Vagina (tissue), 2 donors: ENCODE data around the gene EOLA1. TPM values are rescaled to one million over a fixed set of nuclear protein-coding genes. Genes with fewer than 3 reads are reported as not detected.
"Not testable (repeated sequence)": the region's sequence is repeated elsewhere in the genome, so short reads cannot be mapped to it uniquely, and the experiment has no call there.

ENCODE experiments used
- DNase-seq, 2 donors: peaks; one replicate each; pipeline ENCODE4 v3.0.0-alpha.2; 2017; ENCODE audit errors: extremely low spot score in 2 of 2
- H3K27ac ChIP-seq: fragments of 200-600 bp; sonication (generic); one replicate; pipeline ENCODE4 v1.5.1; 2019
- H3K27me3 ChIP-seq: fragments of 200-600 bp; sonication (generic); one replicate; pipeline ENCODE4 v1.5.1; 2019
- H3K36me3 ChIP-seq, 2 donors: fragments of 200-600 bp; sonication (generic); one replicate each; pipeline ENCODE4 v1.5.1; 2017 to 2019
- H3K4me1 ChIP-seq: fragments of 200-600 bp; sonication (generic); one replicate; pipeline ENCODE4 v1.5.1; 2019
- H3K4me3 ChIP-seq, 2 donors: fragments of 200-600 bp; sonication (generic); 1 replicate in 1 of 2; 2 replicates in 1 of 2; pipeline ENCODE4 v1.5.1; 2016 to 2019
- H3K9me3 ChIP-seq: fragments of 200-600 bp; sonication (generic); one replicate; pipeline ENCODE4 v1.5.1; 2019
- CTCF ChIP-seq, 3 experiments: fragments of 450-650 bp in 2 of 3; fragments of 200-600 bp in 1 of 3; sonication (generic) in 1 of 3; IDR thresholded peaks; one replicate each; pipeline ENCODE4 v1.5.1; 2017 to 2019; ENCODE audit warnings: antibody characterized with exemption in 3 of 3, mild to moderate bottlenecking in 2 of 3, moderate library complexity in 2 of 3
- POLR2A ChIP-seq, 2 donors: fragments of 450-650 bp; IDR thresholded peaks; one replicate each; pipeline ENCODE4 v1.6.1; 2017; ENCODE audit warnings: antibody characterized with exemption in 2 of 2, mild to moderate bottlenecking in 2 of 2, moderate library complexity in 2 of 2
- POLR2AphosphoS5 ChIP-seq, 2 donors: sonication (generic); formaldehyde crosslinking; IDR thresholded peaks; one replicate each; pipeline ENCODE4 v1.9.0; 2017; ENCODE audit warnings: antibody characterized with exemption in 2 of 2, mild to moderate bottlenecking in 2 of 2, low read depth in 1 of 2; ENCODE audit not compliant: insufficient read depth in 1 of 2
- intact Hi-C: fragments of 100-400 bp; cut with DNase I; formaldehyde crosslinking; loops from one replicate; pipeline ENCODE4 v1.15.1; 2023
- total RNA-seq: library from RNA; depleted of rRNA; stranded (reverse); fragments of >200 nt; gene quantifications from one replicate; pipeline ENCODE4 v1.2.3, GENCODE V29; 2016

EOLA1 gene
- total RNA-seq, 1 donor from 2014 or later, result 9.8 TPM

GRCh38 chrX:149571770-149572169 is 31.0 kb downstream of the EOLA1 start:
- DNase-seq, result no peak
- intact Hi-C loops, result no loop called here
- Histone ChIP-seq H3K27me3 (no peaks in the 10 kb centered on the region), H3K27ac (no peak overlapping the region), H3K4me3 (no peak overlapping the region), H3K36me3 (no peaks in the 10 kb centered on the region), H3K4me1 (no peaks in the 10 kb centered on the region), H3K9me3 (no peaks in the 10 kb centered on the region)
- no peak for TF ChIP-seq POLR2AphosphoS5 (IDR thresholded peaks at IDR 0.05; ENCODE audit: insufficient read depth in 1 of 2, low read depth in 1 of 2)
- no peak for TF ChIP-seq CTCF (IDR thresholded peaks at IDR 0.05)
- no peak for TF ChIP-seq POLR2A (IDR thresholded peaks at IDR 0.05)

GRCh38 chrX:149572743-149573142 is 31.9 kb downstream of the EOLA1 start:
- intact Hi-C loops, result no loop called here
- Histone ChIP-seq H3K9me3 (no peaks in the 10 kb centered on the region), H3K27ac (no peak overlapping the region), H3K4me1 (no peaks in the 10 kb centered on the region), H3K27me3 (no peaks in the 10 kb centered on the region), H3K4me3 (no peak overlapping the region), H3K36me3 (no peaks in the 10 kb centered on the region)
- DNase-seq, result no peak
- TF ChIP-seq POLR2AphosphoS5 (IDR thresholded peaks at IDR 0.05; ENCODE audit: insufficient read depth in 1 of 2, low read depth in 1 of 2), result no peak
- TF ChIP-seq POLR2A (IDR thresholded peaks at IDR 0.05), result no peak
- TF ChIP-seq CTCF (IDR thresholded peaks at IDR 0.05), result no peak

- H3K4me1 ChIP-seq, DNase-seq, H3K4me3 ChIP-seq, H3K36me3 ChIP-seq, H3K27me3 ChIP-seq, H3K27ac ChIP-seq, H3K9me3 ChIP-seq, intact Hi-C loops: not testable (repeated sequence)
These were observed 32.6 kb downstream of the EOLA1 start for GRCh38 chrX:149573456-149573855.

- H3K4me1 ChIP-seq, H3K27ac ChIP-seq, H3K9me3 ChIP-seq, DNase-seq, H3K36me3 ChIP-seq, H3K4me3 ChIP-seq, H3K27me3 ChIP-seq, intact Hi-C loops: not testable (repeated sequence)
These were observed 44.8 kb downstream of the EOLA1 start for GRCh38 chrX:149585631-149586030.

- H3K27me3 ChIP-seq, H3K4me3 ChIP-seq, H3K36me3 ChIP-seq, H3K9me3 ChIP-seq, H3K4me1 ChIP-seq, DNase-seq, intact Hi-C loops, H3K27ac ChIP-seq: not testable (repeated sequence)
These were observed 46.5 kb downstream of the EOLA1 start, which contains the start of gene MAGEA9B for GRCh38 chrX:149587359-149587758. Gene MAGEA9B (minus strand): TSS chrX:149587459. CDS start chrX:149583179, 4,280 bp downstream.

GRCh38 chrX:149590993-149591392 is 50.2 kb downstream of the EOLA1 start:
- H3K27ac ChIP-seq, H3K36me3 ChIP-seq, H3K4me1 ChIP-seq, DNase-seq, H3K9me3 ChIP-seq, H3K4me3 ChIP-seq, H3K27me3 ChIP-seq, intact Hi-C loops: not testable (repeated sequence)

GRCh38 chrX:149595214-149595613 is 54.4 kb downstream of the EOLA1 start, which contains the start of gene HSFX2:
Gene HSFX2 (minus strand): TSS chrX:149595314. CDS start chrX:149594700, 614 bp downstream.
- H3K4me3 ChIP-seq, H3K4me1 ChIP-seq, intact Hi-C loops, H3K36me3 ChIP-seq, H3K27ac ChIP-seq, DNase-seq, H3K9me3 ChIP-seq, H3K27me3 ChIP-seq: not testable (repeated sequence)

- H3K27ac ChIP-seq, H3K4me3 ChIP-seq, H3K36me3 ChIP-seq, DNase-seq, intact Hi-C loops, H3K4me1 ChIP-seq, H3K27me3 ChIP-seq, H3K9me3 ChIP-seq: not testable (repeated sequence)
These were observed 55.1 kb downstream of the EOLA1 start for GRCh38 chrX:149595943-149596342.

Other genes starting within 250 kb of the EOLA1 start
- gene IDS, start 35.7 kb upstream of the EOLA1 start, total RNA-seq, result 66.0 TPM
- not detected for gene HSFX3, start 8.9 kb downstream of the EOLA1 start, total RNA-seq
- not detected for gene MAGEA9B, start 46.4 kb downstream of the EOLA1 start, total RNA-seq
- gene HSFX2, start 54.3 kb downstream of the EOLA1 start, total RNA-seq, result not detected
- gene TMEM185A, start 90.8 kb downstream of the EOLA1 start, total RNA-seq, result 15.5 TPM
- not detected for gene MAGEA11, start 171.0 kb downstream of the EOLA1 start, total RNA-seq
- gene HSFX1, start 233.1 kb downstream of the EOLA1 start, total RNA-seq, result 1.2 TPM
- not detected for gene MAGEA9, start 240.9 kb downstream of the EOLA1 start, total RNA-seq